ENCODE data around the gene COL6A5.

GRCh38 chr3:130509008-130509407 is 163.5 kb downstream of the COL6A5 start:
- TF ChIP-seq TAF1 (IDR thresholded peaks at IDR 0.05; ENCODE audit: low read depth, low read length): no peak
- TF ChIP-seq POLR2A (IDR thresholded peaks at IDR 0.05; ENCODE audit: low read depth, low read length): no peak
- TF ChIP-seq POLR2AphosphoS5 (IDR thresholded peaks at IDR 0.05; ENCODE audit: low read depth, low read length): no peak
- no peak for TF ChIP-seq PAX5 (IDR thresholded peaks at IDR 0.05; ENCODE audit: insufficient read depth, low read length, severe bottlenecking)
- TF ChIP-seq SPI1 (IDR thresholded peaks at IDR 0.05; ENCODE audit: low read depth, low read length): no peak
- TF ChIP-seq POU2F2 (IDR thresholded peaks at IDR 0.05; ENCODE audit: low read depth, low read length): no peak
